NCI-H524 treated with DMSO at 0.1 percent for 48 hours (cell line): ENCODE results near the gene COQ10A.

Experiments used
- DNase-seq: peaks from one replicate; lab custom pipeline; 2025; lab: John Stamatoyannopoulos, UW

The COQ10A gene

DNA sequence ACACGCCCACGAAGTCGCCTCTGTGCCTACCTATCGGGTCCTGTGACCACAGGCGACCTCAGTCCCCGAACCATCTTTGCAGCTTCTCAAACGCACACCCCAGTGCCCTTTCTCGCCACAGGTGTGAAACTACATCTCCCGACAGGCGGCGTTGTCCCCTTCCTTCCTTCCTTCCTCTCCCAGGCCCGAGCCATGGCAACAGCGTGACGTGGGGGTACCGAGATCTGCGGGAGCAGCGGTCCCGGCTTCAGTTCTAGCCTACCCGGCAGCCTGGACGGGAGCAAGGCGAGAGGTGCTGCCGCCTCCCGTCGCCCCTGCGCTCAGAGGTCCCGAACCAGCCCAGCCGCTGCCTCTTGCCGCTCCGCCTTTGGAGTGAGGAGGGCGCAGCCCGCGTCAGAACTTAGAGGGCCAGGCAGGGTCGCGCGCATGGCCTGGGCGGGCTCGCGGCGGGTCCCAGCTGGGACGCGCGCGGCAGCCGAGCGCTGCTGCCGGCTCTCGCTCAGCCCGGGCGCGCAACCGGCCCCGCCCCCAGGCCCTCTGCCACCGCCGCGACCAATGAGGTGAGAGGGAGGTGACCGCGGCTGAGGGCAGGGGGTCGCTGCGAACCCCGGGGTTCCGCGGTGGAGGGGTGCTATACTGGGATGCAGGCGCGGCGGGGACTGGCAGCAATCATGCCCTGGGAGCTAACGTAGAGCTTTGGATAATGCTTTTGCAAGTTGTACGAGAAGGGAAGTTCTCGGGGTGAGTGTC lies at the start of gene COQ10A:
COQ10A (plus strand) TSS at position 250 of the 750 bp plus-strand sequence; CDS start at position 427, 177 bp downstream.
- DNase-seq: peak; percentile 68

DNA sequence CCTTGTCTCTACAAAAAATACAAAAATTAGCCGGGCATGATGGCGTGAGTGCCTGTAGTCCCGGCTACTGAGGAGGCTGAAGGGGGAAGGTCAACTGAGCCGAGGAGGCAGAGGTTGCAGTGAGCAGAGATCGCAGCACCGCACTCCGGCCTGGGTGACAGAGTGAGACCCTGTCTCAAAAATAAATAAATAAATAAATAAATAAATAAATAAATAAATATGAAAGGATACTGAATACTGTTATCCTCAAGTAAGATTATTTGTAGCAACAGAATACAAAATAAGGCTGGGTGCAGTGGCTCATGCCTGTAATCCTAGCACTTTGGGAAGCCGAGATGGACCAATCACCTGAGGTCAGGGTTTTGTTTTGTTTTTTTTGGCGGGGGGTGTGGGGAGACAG lies 46.9 kb upstream of the COQ10A start:
- no peak for DNase-seq

DNA sequence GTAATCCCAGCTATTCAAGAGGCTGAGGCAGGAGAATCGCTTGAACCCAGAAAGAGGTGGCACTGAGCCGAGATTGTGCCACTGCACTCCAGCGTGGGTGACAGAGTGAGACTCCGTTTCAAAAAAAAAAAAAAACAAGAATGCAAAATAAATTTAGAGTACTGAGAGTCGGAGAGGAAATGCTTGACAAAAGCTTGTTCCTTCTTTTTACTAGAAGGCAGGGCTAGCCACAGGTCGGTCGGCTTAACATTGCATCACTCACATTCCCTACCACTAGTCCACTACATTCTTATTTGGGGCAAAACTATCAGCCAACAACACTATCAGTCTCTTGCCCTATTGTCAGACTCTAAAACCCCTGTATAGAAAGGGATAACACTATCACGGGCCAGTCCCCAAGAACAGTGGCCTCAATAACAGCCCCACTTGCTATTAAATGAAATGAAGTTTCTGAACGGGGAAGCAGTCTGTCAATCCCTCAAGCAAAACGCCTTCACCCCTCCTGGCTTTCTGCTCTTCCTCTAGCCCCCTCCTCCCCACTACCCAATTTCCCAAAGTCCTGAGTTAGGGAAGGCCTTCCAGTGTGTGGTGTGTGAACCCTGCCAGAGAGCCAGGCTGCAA lies 46.0 kb upstream of the COQ10A start:
- no peak for DNase-seq

DNA sequence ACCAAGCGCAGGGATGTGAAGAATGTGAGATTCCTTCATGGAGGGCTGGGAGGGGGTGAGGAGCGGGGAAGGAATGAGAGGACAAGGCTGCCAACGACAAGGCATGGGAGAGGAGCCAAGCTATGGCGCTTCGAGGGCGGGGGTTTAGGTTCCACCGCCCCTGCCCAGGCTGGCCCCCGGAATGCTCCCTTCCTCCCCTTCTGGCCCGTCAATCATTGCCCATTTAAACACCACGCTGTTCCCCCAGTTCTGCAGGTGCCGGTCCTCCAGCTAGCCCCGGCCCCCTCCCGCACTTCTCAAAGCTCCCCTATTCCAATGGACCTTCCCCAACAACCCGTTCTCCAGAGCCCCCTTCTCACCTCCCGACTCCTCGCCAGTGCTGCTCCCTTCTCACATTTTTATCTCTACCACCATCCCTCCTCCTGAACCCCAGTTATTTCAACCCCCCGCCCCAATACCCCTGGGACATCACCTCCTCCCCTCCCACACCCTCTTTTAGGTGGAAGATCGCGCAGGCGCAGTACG lies 45.4 kb upstream of the COQ10A start:
- no peak for DNase-seq

DNA sequence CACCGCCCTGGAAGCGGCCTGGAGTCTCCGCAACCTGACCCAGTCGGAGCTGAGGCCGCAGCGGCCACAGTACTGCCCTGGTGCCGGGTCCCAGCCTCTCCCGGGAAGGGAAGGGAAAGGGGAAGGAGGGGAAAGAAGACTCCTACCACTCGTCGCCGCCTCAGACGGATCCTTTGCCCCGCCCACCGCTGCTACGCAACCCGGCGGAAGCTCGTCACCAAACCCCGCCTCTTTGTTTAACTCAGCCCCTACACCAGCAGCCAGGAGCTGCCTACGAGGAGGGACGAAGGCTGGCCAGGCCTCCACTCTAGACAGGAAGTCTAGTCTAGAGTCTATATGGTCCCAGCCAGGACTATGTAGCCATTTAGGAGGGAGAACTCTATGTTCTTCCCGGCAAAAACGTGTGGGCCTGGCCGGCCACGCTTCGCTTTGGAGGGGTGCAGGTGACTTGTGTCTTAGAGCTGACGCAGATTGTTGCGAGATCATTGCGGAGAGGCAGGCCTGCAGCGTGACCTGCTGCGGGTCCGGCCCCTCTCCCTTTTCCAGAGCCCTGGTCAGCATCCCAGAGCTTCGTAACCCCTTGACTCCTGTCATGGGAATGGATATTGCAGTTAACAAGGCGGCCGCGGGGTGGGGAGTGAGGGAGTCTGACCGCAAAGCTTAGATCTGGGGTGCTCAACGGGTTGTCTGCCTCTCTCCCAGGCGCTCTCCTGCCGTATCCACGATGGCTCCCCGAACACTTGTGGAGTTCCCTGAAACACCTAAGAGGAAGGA lies 44.8 kb upstream of the COQ10A start, which contains the start of gene RNF41:
RNF41 (minus strand) TSS at position 166 of the 774 bp plus-strand sequence. CDS start 7,875 bp downstream, outside the sequence.
- DNase-seq: peak; percentile 71

DNA sequence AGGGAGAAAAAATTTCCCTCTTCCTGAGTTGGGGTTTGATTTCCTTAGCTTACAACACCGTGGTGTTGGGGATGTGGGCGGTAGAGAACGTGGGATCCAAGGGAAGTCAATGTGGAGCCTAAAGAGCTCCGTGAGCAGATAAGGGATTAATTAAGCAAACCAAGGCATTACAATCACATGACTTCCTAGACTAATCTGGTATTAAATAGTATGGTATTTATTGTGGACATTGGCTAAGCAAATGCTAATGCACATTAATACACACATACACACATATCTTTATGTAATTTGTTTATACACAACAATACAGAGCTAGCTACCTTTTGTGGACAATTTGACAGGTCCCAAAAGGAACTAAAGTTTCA lies 44.2 kb upstream of the COQ10A start:
- DNase-seq: no peak

DNA sequence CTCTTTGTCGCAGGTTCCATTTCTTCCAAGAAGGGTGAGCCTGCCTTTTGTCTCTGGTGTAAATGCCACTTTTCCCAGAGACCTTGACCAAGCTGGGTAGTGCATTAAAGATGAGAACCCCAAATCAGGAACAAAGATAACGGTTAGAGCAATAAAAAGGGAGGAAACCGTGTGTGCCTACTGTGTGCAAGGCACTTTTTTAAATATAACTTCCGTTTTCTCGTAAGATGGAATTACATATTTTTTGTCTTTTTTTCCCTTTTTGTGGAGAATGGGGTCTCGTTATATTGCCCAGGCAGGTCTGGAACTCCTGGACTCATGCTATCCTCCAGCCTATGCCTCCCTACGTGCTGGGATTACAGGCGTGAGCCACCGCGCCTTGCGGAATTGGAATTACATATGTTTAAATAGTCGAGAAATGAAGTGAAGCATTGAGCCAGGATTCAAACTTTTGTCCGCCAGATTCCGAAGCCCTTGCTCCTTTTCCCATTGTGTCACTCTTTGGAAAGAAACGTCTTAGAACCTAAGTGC lies 43.1 kb upstream of the COQ10A start:
- DNase-seq: no peak

DNA sequence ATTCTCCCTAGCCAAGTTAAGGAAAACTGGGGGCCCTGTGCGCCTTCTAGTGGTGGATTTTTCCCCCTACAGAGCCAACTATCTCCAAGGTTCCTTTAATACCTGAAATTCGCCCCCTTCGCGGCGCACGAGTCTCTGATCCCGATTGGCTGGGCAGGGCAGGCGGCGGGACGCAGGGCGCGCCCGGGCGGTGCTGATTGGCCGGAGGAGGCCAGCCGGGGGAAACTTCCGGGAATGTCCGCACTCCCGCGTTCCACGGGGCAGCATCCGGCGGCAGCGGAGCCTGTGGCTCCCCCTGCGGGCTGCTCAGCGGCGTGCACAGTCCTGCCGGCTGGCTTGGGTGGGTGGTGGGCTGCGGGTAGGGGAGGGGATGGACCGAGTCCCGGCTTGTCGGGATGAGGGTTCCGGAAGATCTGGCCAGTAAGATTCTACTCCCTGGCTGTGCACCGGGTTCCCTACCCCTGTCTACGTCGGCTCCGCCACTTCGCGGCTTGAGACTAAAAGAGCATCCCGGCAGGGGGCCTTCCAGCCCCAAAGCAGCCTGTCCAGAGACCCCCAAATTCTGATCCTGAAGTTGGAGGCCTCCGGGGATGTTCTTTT lies 42.5 kb upstream of the COQ10A start, which contains the start of gene NABP2:
NABP2 (plus strand) TSS at position 241 of the 600 bp plus-strand sequence. CDS start 515 bp downstream, outside the sequence.
- DNase-seq: peak; percentile 77

DNA sequence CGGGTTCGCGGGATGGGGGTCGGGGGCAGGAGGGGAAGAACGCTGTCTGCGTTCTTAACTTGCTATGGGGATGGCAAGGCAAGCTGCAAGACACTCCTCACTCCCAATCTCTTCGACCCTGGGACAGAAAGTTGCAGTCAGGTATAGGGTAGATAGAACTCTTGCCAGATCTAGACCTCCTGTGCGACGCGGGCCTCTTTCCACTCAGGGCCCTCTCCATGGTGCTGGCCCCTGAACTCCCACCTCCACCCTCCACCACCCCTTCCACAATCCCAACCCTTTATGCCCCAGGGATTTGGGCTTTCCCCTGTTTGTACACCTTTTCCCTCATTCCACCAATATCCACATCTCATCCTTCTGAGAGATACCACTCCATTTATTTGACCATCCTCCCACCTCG lies 41.8 kb upstream of the COQ10A start:
- no peak for DNase-seq

DNA sequence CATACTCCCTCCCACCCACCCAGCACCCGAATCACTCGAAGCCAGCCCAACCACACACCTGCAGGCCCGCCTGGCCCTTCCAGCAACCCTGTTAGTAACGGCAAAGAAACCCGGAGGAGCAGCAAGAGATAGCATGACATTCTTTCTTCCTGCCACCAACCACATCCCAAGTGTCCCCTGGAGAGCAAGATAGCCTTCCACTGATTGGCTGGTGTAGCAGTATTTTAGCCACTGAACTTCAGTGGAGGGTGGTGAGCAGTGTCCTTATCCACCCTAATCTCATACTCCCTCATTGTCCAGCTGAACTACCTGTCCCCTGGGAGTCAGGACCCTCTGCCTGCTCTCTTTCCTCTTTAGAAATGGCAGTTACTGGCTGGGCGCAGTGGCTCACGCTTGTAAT lies 37.7 kb upstream of the COQ10A start:
- no peak for DNase-seq

DNA sequence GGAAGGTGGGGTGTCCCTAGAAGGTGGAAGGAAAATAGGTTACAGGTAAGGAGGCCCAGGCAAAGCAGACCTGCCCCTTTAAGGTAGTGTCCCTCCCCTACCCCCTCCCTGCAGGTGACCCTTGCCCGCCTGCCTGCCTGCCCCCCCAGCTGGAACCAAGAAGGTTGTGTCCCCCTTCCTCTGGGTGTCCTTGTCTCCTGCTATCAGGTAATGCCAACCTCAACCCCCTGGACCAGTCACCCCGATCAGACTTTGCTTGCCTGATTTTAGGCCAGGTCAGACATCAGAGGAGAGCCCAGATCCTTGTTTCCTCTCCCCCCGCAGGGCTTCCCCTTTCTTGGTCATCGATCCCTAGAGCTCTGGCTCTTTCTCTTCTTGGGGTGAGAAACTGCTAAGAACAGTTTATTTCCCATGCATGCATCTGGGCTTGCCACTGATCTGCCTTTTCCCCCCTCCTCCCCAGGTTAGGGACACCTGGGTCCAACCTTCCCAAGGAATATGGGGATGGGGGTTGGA lies 36.8 kb upstream of the COQ10A start, which contains the start of gene SLC39A5:
SLC39A5 (plus strand) TSS at position 136 of the 516 bp plus-strand sequence. CDS start 1,224 bp downstream, outside the sequence.
- DNase-seq: no peak

DNA sequence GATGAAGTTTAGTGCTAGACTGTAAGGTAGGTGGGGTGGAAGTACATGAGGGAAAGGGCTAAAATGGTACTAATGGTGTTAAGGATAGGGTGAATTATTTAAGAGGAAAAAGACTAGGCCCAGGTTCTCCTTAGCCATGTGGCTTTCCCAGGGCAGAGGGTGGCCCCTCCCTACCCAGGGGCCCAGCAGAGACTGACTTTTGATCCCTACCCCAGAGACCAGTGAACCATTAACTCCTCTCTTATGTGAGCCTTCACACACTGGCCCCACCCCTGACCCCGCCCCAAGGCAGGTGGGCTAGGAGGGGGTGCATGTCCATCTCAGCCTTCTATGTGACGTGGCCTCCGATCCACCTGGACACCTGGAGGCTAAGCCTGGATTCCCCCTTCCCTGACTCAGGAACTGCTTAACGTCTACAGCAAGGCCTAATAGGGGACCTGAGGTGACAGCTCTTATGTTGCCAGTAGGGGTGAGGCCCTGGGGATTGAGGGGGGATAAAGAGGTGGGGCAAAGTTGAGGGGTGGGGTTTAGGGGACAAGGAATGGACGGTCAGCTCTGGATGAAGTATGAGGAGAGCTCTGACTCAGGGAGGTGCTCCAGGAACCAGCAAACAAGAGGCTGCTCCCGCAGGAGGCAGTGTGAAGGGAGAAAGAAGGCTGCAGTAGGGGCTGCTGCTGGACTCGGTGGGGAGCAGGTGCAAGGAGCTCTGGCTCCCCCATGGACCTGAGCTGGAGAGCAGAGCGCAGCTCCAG lies 36.1 kb upstream of the COQ10A start:
- no peak for DNase-seq

DNA sequence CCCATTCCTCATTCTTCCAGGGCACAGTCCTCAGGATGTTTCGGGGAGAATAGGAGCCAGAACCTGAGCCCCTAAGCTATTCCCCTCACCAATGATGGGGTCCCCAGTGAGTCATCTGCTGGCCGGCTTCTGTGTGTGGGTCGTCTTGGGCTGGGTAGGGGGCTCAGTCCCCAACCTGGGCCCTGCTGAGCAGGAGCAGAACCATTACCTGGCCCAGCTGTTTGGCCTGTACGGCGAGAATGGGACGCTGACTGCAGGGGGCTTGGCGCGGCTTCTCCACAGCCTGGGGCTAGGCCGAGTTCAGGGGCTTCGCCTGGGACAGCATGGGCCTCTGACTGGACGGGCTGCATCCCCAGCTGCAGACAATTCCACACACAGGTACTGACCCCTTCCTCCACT lies 35.6 kb upstream of the COQ10A start:
- no peak for DNase-seq

DNA sequence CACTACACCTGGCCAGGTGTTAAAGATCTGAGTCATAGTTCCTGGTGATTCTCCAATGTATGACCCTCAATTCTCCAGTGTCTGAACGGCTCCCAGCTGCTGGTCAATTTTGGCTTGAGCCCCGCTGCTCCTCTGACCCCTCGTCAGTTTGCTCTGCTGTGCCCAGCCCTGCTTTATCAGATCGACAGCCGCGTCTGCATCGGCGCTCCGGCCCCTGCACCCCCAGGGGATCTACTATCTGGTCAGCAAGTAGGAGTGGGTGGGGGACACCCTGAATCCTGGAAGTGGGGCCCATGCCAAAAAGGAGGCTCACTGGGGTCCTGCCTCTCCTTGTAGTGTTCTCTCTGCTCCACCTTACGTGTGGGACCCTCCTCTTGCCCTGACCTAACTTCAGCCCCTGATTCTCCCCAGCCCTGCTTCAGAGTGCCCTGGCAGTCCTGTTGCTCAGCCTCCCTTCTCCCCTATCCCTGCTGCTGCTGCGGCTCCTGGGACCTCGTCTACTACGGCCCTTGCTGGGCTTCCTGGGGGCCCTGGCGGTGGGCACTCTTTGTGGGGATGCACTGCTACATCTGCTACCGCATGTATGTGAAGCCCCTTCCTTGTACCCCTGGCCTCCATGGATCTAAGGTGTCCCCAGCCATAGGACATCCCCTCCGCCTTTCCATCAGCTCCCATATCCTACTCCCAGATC lies 31.9 kb upstream of the COQ10A start:
- DNase-seq: no peak

DNA sequence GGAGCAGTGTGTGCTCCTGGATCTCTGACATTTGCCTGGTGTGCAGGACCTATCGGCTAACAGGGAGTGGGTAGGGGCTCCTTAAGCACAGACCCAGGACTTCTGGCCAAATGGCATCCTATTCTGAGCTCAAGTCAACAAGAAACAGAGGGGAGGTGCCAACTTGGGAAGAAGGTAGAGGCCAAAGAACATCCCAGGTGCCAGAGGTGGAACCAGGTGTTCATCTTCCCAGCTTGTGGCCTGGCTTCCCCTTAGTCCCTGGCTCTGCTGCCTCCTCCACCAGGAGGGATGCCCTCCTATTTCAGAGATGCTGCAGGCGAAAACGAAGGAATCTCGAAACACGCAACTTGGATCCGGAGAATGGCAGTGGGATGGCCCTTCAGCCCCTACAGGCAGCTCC lies 30.7 kb upstream of the COQ10A start:
- no peak for DNase-seq

DNA sequence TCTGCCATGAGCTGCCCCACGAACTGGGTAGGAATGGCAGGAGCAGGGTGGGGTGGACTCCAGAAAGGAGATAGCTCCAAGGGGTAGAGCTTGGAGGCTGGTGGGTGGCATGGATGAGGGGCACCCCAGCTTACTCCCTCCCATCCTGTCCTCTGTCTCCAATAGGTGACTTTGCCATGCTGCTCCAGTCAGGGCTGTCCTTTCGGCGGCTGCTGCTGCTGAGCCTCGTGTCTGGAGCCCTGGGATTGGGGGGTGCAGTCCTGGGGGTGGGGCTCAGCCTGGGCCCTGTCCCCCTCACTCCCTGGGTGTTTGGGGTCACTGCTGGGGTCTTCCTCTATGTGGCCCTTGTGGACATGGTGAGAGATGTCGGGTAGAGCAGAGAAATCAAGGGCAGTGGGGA lies 29.8 kb upstream of the COQ10A start:
- no peak for DNase-seq

DNA sequence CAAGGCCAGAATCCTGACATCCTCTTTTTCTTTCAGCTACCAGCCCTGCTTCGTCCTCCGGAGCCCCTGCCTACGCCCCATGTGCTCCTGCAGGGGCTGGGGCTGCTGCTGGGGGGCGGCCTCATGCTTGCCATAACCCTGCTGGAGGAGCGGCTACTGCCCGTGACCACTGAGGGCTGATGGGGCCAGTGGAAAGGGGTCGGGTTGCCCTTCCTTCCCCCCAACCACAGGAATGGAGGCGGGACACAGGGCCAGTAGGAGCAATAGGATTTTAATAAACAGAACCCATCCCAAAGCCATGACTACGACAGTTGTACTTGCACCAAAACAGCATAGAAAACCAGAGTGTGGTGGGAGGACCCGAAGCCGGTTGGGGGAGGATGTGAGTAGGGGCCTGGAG lies 29.2 kb upstream of the COQ10A start:
- no peak for DNase-seq

DNA sequence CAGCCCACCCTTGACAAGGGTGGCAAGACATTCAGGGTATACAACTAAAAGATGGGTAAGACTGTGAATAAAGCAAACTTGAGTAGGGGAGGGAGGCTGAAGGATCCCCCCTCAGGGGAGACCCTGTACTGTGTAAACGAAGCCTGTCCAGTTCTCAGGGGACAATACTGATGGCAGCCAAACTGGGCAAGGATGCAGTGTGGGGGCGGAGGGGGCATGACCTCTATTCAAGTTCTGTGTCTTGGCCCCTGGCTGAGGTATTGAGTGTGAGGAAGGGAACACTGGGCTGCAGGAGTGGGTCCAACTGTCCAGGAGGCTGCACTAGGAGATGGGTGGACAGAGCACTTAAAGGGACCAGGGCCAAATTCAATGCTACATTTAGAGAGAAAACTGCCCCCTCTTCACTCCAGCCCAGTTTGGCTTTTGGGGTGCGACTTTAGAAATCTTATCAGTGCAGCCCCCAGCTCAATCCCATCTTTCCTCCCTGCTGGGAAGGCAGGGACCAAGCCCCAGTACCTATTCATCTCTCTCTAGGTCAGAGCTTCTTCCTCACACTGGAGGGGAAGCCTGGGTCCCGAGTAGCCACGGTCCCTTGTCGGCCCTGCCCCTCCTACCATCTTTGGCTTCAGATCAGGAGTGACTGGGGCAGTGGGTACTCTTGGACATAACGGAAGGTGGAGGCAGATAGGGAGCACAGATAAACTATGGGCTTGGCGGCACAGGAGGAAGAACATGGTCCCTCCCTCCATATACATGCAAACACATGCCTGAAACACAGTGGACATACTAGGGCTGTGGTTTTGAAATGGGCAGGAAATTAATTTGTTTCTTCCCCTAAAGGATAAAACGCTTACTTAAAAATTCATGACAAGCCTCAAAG lies 25.1 kb upstream of the COQ10A start:
- DNase-seq: no peak

DNA sequence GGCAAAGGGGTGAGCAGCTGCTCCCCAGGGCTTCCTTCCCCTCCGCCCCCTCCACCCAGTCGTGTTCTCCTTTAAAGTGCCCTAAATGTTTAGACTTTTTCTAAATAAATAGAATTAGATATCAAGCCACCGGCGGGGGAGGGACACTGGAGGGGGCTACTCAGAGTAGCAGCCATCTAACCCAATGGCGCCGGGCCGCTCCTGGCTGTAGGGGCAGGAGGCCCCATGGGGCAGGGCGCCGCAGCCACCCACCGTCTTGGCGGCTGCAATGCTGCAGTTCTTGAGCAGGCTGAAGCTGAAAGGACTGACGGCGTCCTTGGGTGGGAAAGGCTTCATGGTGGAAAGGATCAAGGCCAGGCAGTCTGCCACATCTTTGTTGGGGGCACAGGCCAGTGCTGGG lies 23.8 kb upstream of the COQ10A start:
- DNase-seq: no peak
